ENCODE measurements around the gene FAIM2. TPM values are rescaled to one million over a fixed set of nuclear protein-coding genes. Genes with fewer than 3 reads are reported as not detected.

Gene FAIM2
- total and polyA plus RNA-seq, 2 donors (not counting 3 experiments of a cell fraction or from before 2014, with no cell fraction given), result 0.01 TPM; not detected in 1

DNA sequence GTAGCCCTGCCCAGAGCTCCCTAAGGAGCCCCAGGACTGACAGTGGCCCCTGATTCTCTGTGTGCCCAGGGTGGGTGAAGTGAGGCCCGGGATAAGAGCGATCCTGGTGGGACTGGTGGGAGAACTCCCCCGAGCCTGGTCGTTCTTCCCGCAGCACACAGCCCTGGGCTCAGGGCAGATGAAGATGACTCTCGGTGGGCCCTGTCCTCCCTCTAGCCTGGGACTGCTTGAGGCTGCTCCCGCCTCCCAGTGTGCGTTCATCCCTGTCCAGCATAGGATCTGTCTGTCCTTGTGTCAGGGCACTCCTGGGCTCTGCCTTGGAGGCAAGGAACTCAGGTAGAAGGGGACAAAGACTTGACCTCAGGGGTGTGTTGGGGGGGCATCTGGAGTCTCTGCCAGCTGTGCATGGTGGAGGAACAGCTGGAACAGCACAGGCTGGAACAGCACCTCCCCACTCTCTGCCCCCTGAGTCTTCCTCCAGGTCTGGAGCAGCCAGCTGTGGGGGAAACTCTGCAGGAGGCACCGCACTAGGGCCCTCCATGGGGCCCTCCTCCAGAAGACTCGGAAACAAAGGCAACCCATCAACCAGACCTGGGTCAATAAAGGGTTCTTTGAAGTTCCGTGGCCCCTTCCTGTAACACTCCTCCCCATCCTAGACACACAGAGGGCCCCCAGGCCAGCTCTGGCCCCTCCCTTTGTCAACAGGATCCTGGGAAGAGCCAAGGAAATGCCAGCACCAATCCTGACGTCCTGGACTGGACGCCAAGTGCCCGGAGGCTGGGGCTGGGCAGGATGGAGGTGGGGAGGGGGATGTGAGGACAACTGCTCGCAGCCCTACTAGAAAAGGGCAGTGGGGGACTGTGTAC, 15.9 kb downstream of the FAIM2 start:
- Histone ChIP-seq H3K4me3 (replicated peaks in 1 of 3; ENCODE audit: insufficient read depth in 1 of 3, low read depth in 1 of 3, low read length in 3 of 3) (no peak overlapping the region), H3K9ac (replicated peaks; ENCODE audit: extremely low read depth, insufficient read depth, low read length) (no peak overlapping the region), H3K27ac (ENCODE audit: insufficient read depth, low read depth, low read length) (no peak overlapping the region), H3K9me3 (replicated peaks; ENCODE audit: control insufficient read depth, insufficient read depth, low read length) (no peaks in the 10 kb centered on the region), H3K79me2 (ENCODE audit: control insufficient read depth, insufficient read depth, low read length) (no peaks in the 10 kb centered on the region), H3K4me2 (ENCODE audit: insufficient read depth, low read length) (no peak overlapping the region), H2AFZ (ENCODE audit: low read depth, low read length) (no peak overlapping the region), H3K9me1 (replicated peaks; ENCODE audit: control insufficient read depth, extremely low read depth, insufficient read depth, low read length) (no peaks in the 10 kb centered on the region), H3K4me1 (ENCODE audit: control insufficient read depth, extremely low read depth, insufficient read depth, low read length) (no peaks in the 10 kb centered on the region), H3K27me3 (ENCODE audit: control insufficient read depth in 2 of 2, insufficient read depth in 2 of 2, low read length in 2 of 2) (peaks cover 4 to 20% of the 10 kb centered on the region in 2 experiments), H4K20me1 (replicated peaks; ENCODE audit: control insufficient read depth, extremely low read depth, insufficient read depth, low read length) (no peaks in the 10 kb centered on the region), H3K36me3 (ENCODE audit: control insufficient read depth in 2 of 2, extremely low read depth in 1 of 2, insufficient read depth in 2 of 2, low read length in 2 of 2) (no peaks in the 10 kb centered on the region)
- intact Hi-C loops (cut with micrococcal nuclease), result no loop called here
- dilution Hi-C loops (cut with MboI; ENCODE audit: extremely low pct_ligation_motif_present, low sequenced_read_pairs), result no loop called here
- DNase-seq (ENCODE audit: low read depth, low spot score) (no peak), FAIRE-seq (no peak)
- TF ChIP-seq MYC (IDR thresholded peaks at IDR 0.05; ENCODE audit: low read depth, low read length) (no peak), POLR2AphosphoS5 (IDR thresholded peaks at IDR 0.05; ENCODE audit: insufficient read depth, low read depth, low read length) (no peak), EZH2 (IDR thresholded peaks at IDR 0.05; ENCODE audit: borderline replicate concordance, low read depth, low read length, severe bottlenecking) (no peak), POLR2A (IDR thresholded peaks at IDR 0.05; ENCODE audit: low read depth, low read length) (no peak), GATA2 (IDR thresholded peaks at IDR 0.05; ENCODE audit: insufficient read depth, insufficient read length, low read depth, low read length) (no peak), JUN (IDR thresholded peaks at IDR 0.05; ENCODE audit: borderline replicate concordance, insufficient read depth, insufficient read length, low read depth) (no peak), FOS (IDR thresholded peaks at IDR 0.05; ENCODE audit: borderline replicate concordance, insufficient read depth, low read length) (no peak)
- TF ChIP-seq, protein P1, sequence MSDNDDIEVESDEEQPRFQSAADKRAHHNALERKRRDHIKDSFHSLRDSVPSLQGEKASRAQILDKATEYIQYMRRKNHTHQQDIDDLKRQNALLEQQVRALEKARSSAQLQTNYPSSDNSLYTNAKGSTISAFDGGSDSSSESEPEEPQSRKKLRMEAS (IDR thresholded peaks at IDR 0.05; ENCODE audit: insufficient read depth, insufficient read length), result no peak
- TF ChIP-seq, protein P2, sequence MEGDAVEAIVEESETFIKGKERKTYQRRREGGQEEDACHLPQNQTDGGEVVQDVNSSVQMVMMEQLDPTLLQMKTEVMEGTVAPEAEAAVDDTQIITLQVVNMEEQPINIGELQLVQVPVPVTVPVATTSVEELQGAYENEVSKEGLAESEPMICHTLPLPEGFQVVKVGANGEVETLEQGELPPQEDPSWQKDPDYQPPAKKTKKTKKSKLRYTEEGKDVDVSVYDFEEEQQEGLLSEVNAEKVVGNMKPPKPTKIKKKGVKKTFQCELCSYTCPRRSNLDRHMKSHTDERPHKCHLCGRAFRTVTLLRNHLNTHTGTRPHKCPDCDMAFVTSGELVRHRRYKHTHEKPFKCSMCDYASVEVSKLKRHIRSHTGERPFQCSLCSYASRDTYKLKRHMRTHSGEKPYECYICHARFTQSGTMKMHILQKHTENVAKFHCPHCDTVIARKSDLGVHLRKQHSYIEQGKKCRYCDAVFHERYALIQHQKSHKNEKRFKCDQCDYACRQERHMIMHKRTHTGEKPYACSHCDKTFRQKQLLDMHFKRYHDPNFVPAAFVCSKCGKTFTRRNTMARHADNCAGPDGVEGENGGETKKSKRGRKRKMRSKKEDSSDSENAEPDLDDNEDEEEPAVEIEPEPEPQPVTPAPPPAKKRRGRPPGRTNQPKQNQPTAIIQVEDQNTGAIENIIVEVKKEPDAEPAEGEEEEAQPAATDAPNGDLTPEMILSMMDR (IDR thresholded peaks at IDR 0.05; ENCODE audit: extremely low read depth in 1 of 2, insufficient read depth in 1 of 2, low read depth in 1 of 2, low read length in 2 of 2), result no peak
- ChIA-PET CTCF (interaction anchor here (0.8 to 2.5 kb wide), 5 partner anchors 11 to 72 kb away, joined by 3 to 8 read pairs (median 5); no protein-coding TSS in a partner anchor), POLR2A (no interaction called here)
- no TSS peak for BruUV-seq (replicated peaks)
